Head of caudate nucleus (tissue), 42 donors: ENCODE measurements around the gene PYGB.
A peak's percentile ranks its signal among the peaks of the same experiment; 100 is the strongest.

Experiments
- DNase-seq, 42 donors: peaks; one replicate each; pipeline versions ENCODE4 v3.0.0 to v3.0.0-alpha.2; 2020 to 2021; ENCODE audit warnings: mixed read lengths in 7 of 42
- intact Hi-C: fragments of 100-400 bp; cut with DNase I; formaldehyde crosslinking; loops from one replicate; pipeline ENCODE4 v1.15.0; 2022

PYGB gene

GRCh38 chr20:25296094-25297093, 48.5 kb downstream of the PYGB start:
- intact Hi-C loops, result loop anchor here (5.0 to 10.0 kb wide), 2 partner anchors 101 to 102 kb away; partner anchors contain the start of gene ENTPD6
- DNase-seq, result peak in 32 of 42 donors; percentile 28 to 76 (median 54)

- no peak for DNase-seq
- intact Hi-C loops, result loop anchor here (5.0 to 10.0 kb wide), 2 partner anchors 100 to 103 kb away; partner anchors contain the start of gene ENTPD6
Measured at GRCh38 chr20:25297141-25297905, 49.4 kb downstream of the PYGB start.

- intact Hi-C loops, result loop anchor here (5.0 to 10.0 kb wide), 2 partner anchors 97 to 105 kb away; partner anchors contain the start of gene ENTPD6
- DNase-seq, result no peak
Measured at GRCh38 chr20:25299806-25300205, 51.9 kb downstream of the PYGB start.

- no peak for DNase-seq
- intact Hi-C loops, result no loop called here
Measured at GRCh38 chr20:25300496-25301170, 52.7 kb downstream of the PYGB start.

- intact Hi-C loops, result no loop called here
- DNase-seq, result no peak
Measured at GRCh38 chr20:25301357-25301920, 53.6 kb downstream of the PYGB start.

GRCh38 chr20:25302596-25302995, 54.7 kb downstream of the PYGB start:
- DNase-seq, result no peak
- intact Hi-C loops, result no loop called here

GRCh38 chr20:25303292-25304024, 55.6 kb downstream of the PYGB start:
- DNase-seq, result peak in 3 of 42 donors; percentile 31 to 64 (median 45)
- intact Hi-C loops, result no loop called here

GRCh38 chr20:25304025-25304549, 56.2 kb downstream of the PYGB start:
- no peak for DNase-seq
- intact Hi-C loops, result no loop called here

GRCh38 chr20:25306991-25307903, 59.4 kb downstream of the PYGB start:
- no peak for DNase-seq
- intact Hi-C loops, result no loop called here

- intact Hi-C loops, result no loop called here
- no peak for DNase-seq
Measured at GRCh38 chr20:25308083-25308491, 60.2 kb downstream of the PYGB start.

GRCh38 chr20:25308671-25309394, 60.9 kb downstream of the PYGB start:
- no peak for DNase-seq
- intact Hi-C loops, result no loop called here

GRCh38 chr20:25309395-25310267, 61.7 kb downstream of the PYGB start:
- DNase-seq, result peak in 6 of 42 donors; percentile 7 to 55 (median 40)
- intact Hi-C loops, result no loop called here

GRCh38 chr20:25310268-25310920, 62.5 kb downstream of the PYGB start:
- intact Hi-C loops, result no loop called here
- peak in 34 of 42 donors; percentile 26 to 83 (median 67) for DNase-seq

GRCh38 chr20:25310921-25311728, 63.2 kb downstream of the PYGB start:
- intact Hi-C loops, result no loop called here
- peak in 13 of 42 donors; percentile 2 to 30 (median 14) for DNase-seq
